SU-DHL-6 (cell line): ENCODE data around the gene ARID3C.

ENCODE experiments used
- EZH2phosphoT487 ChIP-seq: fragments of 200-600 bp; sonication (generic), shearing (Covaris generic); conservative IDR thresholded peaks from 2 replicates; pipeline ENCODE4 v1.6.1; 2018; ENCODE audit warnings: mild to moderate bottlenecking, antibody characterized with exemption, low read length, moderate library complexity, mixed read lengths
- TF ChIP-seq, protein P1 (sequence below): fragments of 200-600 bp; sonication (generic); IDR thresholded peaks from one replicate; pipeline ENCODE4 v1.5.1; 2017; ENCODE audit warnings: antibody characterized with exemption, mild to moderate bottlenecking, low read length, moderate library complexity; ENCODE audit not compliant: insufficient read depth, poor library complexity, severe bottlenecking

DNA sequence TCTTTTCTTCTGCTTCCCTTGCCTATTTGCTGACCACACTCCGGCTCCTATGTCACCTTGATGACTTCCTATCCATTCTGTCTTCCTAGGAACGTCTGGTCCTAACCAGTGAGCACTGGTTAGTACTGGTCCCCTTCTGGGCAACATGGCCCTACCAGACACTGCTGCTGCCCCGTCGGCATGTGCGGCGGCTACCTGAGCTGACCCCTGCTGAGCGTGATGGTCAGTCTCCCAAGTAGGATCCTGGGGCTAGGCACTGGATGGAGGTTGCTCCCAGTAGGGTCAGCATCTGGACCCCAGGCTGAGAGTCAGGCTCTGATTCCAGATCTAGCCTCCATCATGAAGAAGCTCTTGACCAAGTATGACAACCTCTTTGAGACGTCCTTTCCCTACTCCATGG is 19.8 kb upstream of the ARID3C start:
- TF ChIP-seq, protein P1, sequence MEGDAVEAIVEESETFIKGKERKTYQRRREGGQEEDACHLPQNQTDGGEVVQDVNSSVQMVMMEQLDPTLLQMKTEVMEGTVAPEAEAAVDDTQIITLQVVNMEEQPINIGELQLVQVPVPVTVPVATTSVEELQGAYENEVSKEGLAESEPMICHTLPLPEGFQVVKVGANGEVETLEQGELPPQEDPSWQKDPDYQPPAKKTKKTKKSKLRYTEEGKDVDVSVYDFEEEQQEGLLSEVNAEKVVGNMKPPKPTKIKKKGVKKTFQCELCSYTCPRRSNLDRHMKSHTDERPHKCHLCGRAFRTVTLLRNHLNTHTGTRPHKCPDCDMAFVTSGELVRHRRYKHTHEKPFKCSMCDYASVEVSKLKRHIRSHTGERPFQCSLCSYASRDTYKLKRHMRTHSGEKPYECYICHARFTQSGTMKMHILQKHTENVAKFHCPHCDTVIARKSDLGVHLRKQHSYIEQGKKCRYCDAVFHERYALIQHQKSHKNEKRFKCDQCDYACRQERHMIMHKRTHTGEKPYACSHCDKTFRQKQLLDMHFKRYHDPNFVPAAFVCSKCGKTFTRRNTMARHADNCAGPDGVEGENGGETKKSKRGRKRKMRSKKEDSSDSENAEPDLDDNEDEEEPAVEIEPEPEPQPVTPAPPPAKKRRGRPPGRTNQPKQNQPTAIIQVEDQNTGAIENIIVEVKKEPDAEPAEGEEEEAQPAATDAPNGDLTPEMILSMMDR, result no peak
- no peak for TF ChIP-seq EZH2phosphoT487
